Loucy (cell line): ENCODE data around the gene HLA-DOA.

Experiments used
- H2AFZ ChIP-seq: fragments of 200-600 bp; sonication (generic); 2 replicates; pipeline ENCODE4 v1.6.0; 2016; ENCODE audit warnings: antibody characterized with exemption, mild to moderate bottlenecking, low read length, moderate library complexity
- H3F3A ChIP-seq: fragments of 200-600 bp; 2 replicates; pipeline ENCODE4 v1.6.0; 2016; ENCODE audit warnings: antibody characterized with exemption, low read depth, mild to moderate bottlenecking
- H3K27me3 ChIP-seq: fragments of 200-600 bp; sonication (generic); 2 replicates; pipeline ENCODE4 v1.6.1; 2014; ENCODE audit warnings: low read length, mild to moderate bottlenecking; ENCODE audit not compliant: insufficient read depth, poor library complexity, severe bottlenecking
- H3K36me3 ChIP-seq: fragments of 200-600 bp; sonication (generic); 2 replicates; pipeline ENCODE4 v1.6.1; 2016; ENCODE audit warnings: low read length; ENCODE audit not compliant: insufficient read depth
- H3K4me1 ChIP-seq: fragments of 200-600 bp; sonication (generic); 2 replicates; pipeline ENCODE4 v1.5.1; 2014; ENCODE audit warnings: low read length, mild to moderate bottlenecking; ENCODE audit not compliant: insufficient read depth, poor library complexity, severe bottlenecking
- H3K4me2 ChIP-seq: fragments of 200-600 bp; sonication (generic); 2 replicates; pipeline ENCODE4 v1.6.0; 2014; ENCODE audit warnings: antibody characterized with exemption, low read length, low read depth, mild to moderate bottlenecking; ENCODE audit not compliant: poor library complexity, severe bottlenecking
- H3K4me3 ChIP-seq: fragments of 200-600 bp; sonication (generic); 2 replicates; pipeline ENCODE4 v1.5.1; 2014; ENCODE audit warnings: low read length, mild to moderate bottlenecking, mixed read lengths; ENCODE audit not compliant: poor library complexity, severe bottlenecking
- H3K79me2 ChIP-seq: fragments of 200-600 bp; sonication (generic); 2 replicates; pipeline ENCODE4 v1.6.1; 2014; ENCODE audit warnings: low read length; ENCODE audit not compliant: insufficient read depth
- H3K9ac ChIP-seq: fragments of 200-600 bp; sonication (generic); 2 replicates; pipeline ENCODE4 v1.6.0; 2014; ENCODE audit warnings: mild to moderate bottlenecking, low read depth, low read length, moderate library complexity; ENCODE audit not compliant: poor library complexity, severe bottlenecking
- H3K9me2 ChIP-seq: fragments of 200-600 bp; sonication (generic); replicated peaks from 2 replicates; pipeline ENCODE4 v1.6.1; 2016; ENCODE audit warnings: low read depth, low read length, mixed read lengths
- H3K9me3 ChIP-seq: fragments of 200-600 bp; sonication (generic); 2 replicates; pipeline ENCODE4 v1.6.1; 2014; ENCODE audit warnings: mild to moderate bottlenecking, antibody characterized with exemption, low read length, low read depth; ENCODE audit not compliant: insufficient read depth
- H4K20me1 ChIP-seq: fragments of 200-600 bp; sonication (generic); 2 replicates; pipeline ENCODE4 v1.6.0; 2014; ENCODE audit warnings: antibody characterized with exemption, low read length, mild to moderate bottlenecking; ENCODE audit not compliant: insufficient read depth, poor library complexity, severe bottlenecking
- CTCF ChIP-seq: fragments of 200-600 bp; sonication (generic); conservative IDR thresholded peaks from 2 replicates; pipeline ENCODE4 v1.5.1; 2014; ENCODE audit warnings: mild to moderate bottlenecking, antibody characterized with exemption, low read length
- EZH2phosphoT487 ChIP-seq: fragments of 200-600 bp; IDR thresholded peaks from 2 replicates; pipeline ENCODE4 v1.6.1; 2018; ENCODE audit warnings: antibody characterized with exemption, mild to moderate bottlenecking, moderate library complexity, borderline replicate concordance

Gene HLA-DOA

GRCh38 chr6:33007831-33008400 is 1.5 kb downstream of the HLA-DOA start:
- Histone ChIP-seq H4K20me1 (no peaks in the 10 kb centered on the region), H3F3A (no peaks in the 10 kb centered on the region), H3K79me2 (no peaks in the 10 kb centered on the region), H3K4me3 (no peak overlapping the region), H2AFZ (no peak overlapping the region), H3K36me3 (no peaks in the 10 kb centered on the region), H3K4me2 (no peak overlapping the region), H3K9me3 (no peaks in the 10 kb centered on the region), H3K9ac (no peak overlapping the region), H3K27me3 (peaks cover 13% of the 10 kb centered on the region), H3K4me1 (no peaks in the 10 kb centered on the region), H3K9me2 (no peaks in the 10 kb centered on the region)
- TF ChIP-seq EZH2phosphoT487 (no peak), CTCF (no peak)

GRCh38 chr6:33004940-33005339 is 4.5 kb downstream of the HLA-DOA start:
- Histone ChIP-seq H3K9ac (no peak overlapping the region), H3K36me3 (no peaks in the 10 kb centered on the region), H3K27me3 (peaks cover 17% of the 10 kb centered on the region), H3K4me2 (no peak overlapping the region), H4K20me1 (no peaks in the 10 kb centered on the region), H3K79me2 (no peaks in the 10 kb centered on the region), H3K9me3 (no peaks in the 10 kb centered on the region), H3K9me2 (no peaks in the 10 kb centered on the region), H2AFZ (no peak overlapping the region), H3K4me1 (peaks cover 4% of the 10 kb centered on the region), H3F3A (no peaks in the 10 kb centered on the region), H3K4me3 (no peak overlapping the region)
- no peak for TF ChIP-seq EZH2phosphoT487
- TF ChIP-seq CTCF, result no peak

DNA sequence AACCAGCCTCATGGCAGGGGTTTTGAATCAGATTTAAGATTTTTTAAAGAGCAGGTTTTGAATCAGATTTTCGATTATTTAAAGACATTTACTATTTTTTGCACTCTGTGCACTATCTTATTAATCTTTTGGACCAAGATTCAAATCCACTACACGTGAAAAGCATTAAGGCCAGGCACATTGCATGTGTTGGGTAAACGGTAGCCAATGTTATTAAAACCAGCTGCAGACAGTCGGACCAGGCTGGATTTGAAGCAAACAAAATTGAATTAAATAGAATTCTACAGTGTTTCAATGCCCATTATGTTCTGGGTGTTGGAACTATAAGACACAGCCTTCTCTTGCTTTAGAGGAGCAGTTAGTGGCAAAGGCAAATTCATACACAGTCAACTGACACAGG is 7.7 kb downstream of the HLA-DOA start:
- Histone ChIP-seq H2AFZ (no peak overlapping the region), H3F3A (no peaks in the 10 kb centered on the region), H3K9ac (no peak overlapping the region), H3K4me3 (no peak overlapping the region), H3K27me3 (peaks cover 17% of the 10 kb centered on the region), H3K36me3 (no peaks in the 10 kb centered on the region), H4K20me1 (no peaks in the 10 kb centered on the region), H3K4me2 (no peak overlapping the region), H3K9me3 (no peaks in the 10 kb centered on the region), H3K79me2 (no peaks in the 10 kb centered on the region), H3K4me1 (peaks cover 4% of the 10 kb centered on the region), H3K9me2 (no peaks in the 10 kb centered on the region)
- TF ChIP-seq CTCF (no peak), EZH2phosphoT487 (no peak)
